Spleen (tissue), 7 donors: ENCODE data around the gene MYBPC1.
"Not testable (repeated sequence)": the region's sequence is repeated elsewhere in the genome, so short reads cannot be mapped to it uniquely, and the experiment has no call there.

Source experiments
- CTCF ChIP-seq, 11 experiments: fragments of 200-600 bp in 7 of 11; fragments of 450-650 bp in 4 of 11; sonication (generic) in 4 of 11; IDR thresholded peaks in 8 of 11; conservative IDR thresholded peaks in 3 of 11; 1 replicate in 7 of 11; 2 replicates in 4 of 11; pipeline versions ENCODE4 v1.4.0 to v1.8.0; 2016 to 2021; ENCODE audit warnings: antibody characterized with exemption in 11 of 11, inconsistent platforms in 4 of 11, mild to moderate bottlenecking in 1 of 11
- POLR2A ChIP-seq, 3 donors: fragments of 450-650 bp; IDR thresholded peaks; one replicate each; pipeline ENCODE4 v1.5.1; 2017; ENCODE audit warnings: antibody characterized with exemption in 3 of 3, mild to moderate bottlenecking in 1 of 3
- donor health status: DM: no; HTN: no; CAD: no; lungs with moderate emphysema.
- donor health status: DM: no; HTN: no; CAD: no.
- donor health status: DM: no; HTN: no; CAD: no.

- TF ChIP-seq CTCF (IDR thresholded peaks at IDR 0.05 in 8 of 11, conservative IDR thresholded peaks at IDR 0.05 in 3 of 11); POLR2A (IDR thresholded peaks at IDR 0.05): not testable (repeated sequence)
These were observed 139.7 kb downstream of the MYBPC1 start for GRCh38 chr12:101734482-101734881.
